ENCODE results near the gene NKX6-2.

NKX6-2 gene

DNA sequence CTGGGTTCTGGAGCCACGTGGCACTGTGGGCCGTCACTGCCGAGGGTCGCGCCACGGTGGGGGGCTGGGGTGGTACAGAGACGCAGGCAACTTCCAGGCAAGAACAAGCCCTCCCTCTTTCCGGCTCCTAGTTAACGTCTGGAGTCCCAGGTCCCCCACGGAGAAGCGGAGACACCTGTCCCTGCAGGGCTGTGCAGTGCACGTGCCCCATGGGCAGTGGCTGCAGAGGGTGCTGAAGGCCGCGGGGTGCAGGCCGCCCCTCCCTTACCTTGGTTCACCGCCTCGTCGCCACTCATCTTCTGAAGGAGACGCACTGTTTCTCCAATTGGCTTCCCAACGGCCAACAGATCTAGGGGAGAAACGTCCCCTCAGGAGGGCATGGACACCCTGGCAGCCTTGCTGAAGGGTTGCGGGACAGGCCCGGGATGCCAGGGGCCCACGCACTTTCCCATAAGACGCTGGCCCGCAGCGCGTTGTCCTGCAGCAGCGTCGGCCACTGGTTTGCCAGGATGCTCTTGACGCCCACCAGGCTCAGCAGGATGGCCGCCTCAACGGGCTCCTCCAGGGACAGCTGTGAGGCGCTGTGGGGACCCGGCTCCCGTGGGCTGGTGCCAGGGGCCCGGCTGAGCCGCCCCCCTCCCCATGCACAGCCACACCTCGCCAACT is 24.3 kb upstream of the NKX6-2 start:
- DNase-seq (ENCODE audit: low spot score): no peak
- H4K8ac ChIP-seq (ENCODE audit: low read depth, low read length): no peak overlapping the region
- peak overlapping the region; percentile 73 for H2BK12ac ChIP-seq (ENCODE audit: low read length)
- peak overlapping the region; percentile 81 for H3K18ac ChIP-seq (ENCODE audit: low read length)
- peaks cover 0 to 4% of the 10 kb centered on the region in 2 donors for H3K4me1 ChIP-seq (ENCODE audit: control insufficient read depth in 2 of 2, insufficient read depth in 1 of 2, low read depth in 1 of 2, low read length in 2 of 2)
- no peak overlapping the region for H2BK5ac ChIP-seq (ENCODE audit: low read length)
- no peak overlapping the region for H3K9ac ChIP-seq (ENCODE audit: low read depth, low read length, poor library complexity)
- no peaks in the 10 kb centered on the region for H3K36me3 ChIP-seq (replicated peaks in 1 of 2; ENCODE audit: control insufficient read depth in 2 of 2, insufficient read depth in 2 of 2, low read length in 2 of 2)
- H3K4me3 ChIP-seq (ENCODE audit: low read length in 2 of 2): peak overlapping the region in 1 of 2 donors; percentile 22
- WGBS, 2 donors (ENCODE audit: extremely low coverage in 2 of 2, insufficient read length in 2 of 2, insufficient replicate concordance in 1 of 2): no CpG with 5 or more reads among the region's 39 CpGs
- H2BK15ac ChIP-seq (ENCODE audit: low read length): peak overlapping the region; percentile 37
- H3K14ac ChIP-seq (ENCODE audit: low read length): no peak overlapping the region
- H3K4me2 ChIP-seq (ENCODE audit: insufficient read depth, low read length, poor library complexity, severe bottlenecking): no peak overlapping the region
- peaks cover 0 to 6% (median 0%) of the 10 kb centered on the region in 3 experiments for H3K27me3 ChIP-seq (ENCODE audit: control insufficient read depth in 3 of 3, insufficient read depth in 3 of 3, low read depth in 1 of 3, low read length in 3 of 3)
- H3K79me1 ChIP-seq (ENCODE audit: low read depth, low read length): peaks cover 3% of the 10 kb centered on the region
- no peak overlapping the region for H2AFZ ChIP-seq (ENCODE audit: low read length)
- H2AK5ac ChIP-seq (ENCODE audit: low read depth, low read length): peak overlapping the region; percentile 75
- H3K23ac ChIP-seq (ENCODE audit: low read depth, low read length, poor library complexity): peak overlapping the region; percentile 55
- no peak overlapping the region for H4K91ac ChIP-seq (ENCODE audit: low read depth, low read length, poor library complexity)
- no peak overlapping the region for H3K27ac ChIP-seq (replicated peaks; ENCODE audit: low read length)
- H3K9me3 ChIP-seq (replicated peaks in 1 of 2; ENCODE audit: control insufficient read depth in 2 of 2, insufficient read depth in 1 of 2, low read depth in 1 of 2, low read length in 2 of 2): no peaks in the 10 kb centered on the region
- H3K4ac ChIP-seq (ENCODE audit: low read length): no peak overlapping the region
- no peak overlapping the region for H2BK120ac ChIP-seq (ENCODE audit: low read depth, low read length)

DNA sequence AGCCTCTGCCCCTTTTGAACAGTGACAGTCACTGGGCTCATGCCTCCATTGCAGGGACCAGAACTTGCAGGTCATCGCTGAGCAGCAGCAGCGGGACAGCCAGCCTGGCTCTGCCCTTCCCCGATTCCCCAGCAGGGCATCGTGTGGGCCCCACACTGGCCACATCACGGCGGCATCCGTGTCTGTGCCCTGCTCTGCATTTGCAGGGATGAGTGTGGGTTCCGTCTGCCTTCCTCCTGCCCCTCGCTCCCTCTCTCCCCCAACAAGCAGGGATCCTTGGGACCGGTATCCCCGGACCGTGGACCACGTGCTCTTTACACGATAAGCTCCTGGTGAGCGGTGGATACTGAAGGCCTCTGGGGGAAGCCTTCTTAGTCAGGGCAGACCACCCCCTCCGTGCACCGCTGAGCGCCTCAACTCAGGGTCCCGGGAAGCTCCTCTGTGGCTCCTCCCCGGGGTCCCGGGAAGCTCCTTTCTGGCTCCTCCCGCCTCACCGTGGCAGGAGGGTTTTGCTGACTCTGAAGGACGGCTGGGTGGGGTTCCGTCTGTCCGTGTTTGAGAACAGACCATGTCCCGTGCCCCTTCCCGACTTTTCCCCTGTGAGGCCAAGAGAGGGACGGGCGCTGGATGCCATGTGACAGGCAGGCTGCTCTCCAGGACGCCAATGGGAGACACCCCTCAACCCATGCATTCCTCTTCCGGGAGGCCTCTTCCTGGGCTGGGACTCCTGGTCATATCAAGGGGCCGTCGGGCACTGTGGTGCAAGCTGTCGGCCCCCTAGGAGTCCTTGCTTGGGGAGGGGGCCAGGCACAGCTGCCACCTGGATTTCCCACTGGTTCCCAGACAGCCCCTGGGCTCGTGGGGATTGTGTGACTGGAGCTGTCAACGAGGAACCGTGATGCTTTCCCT is 23.5 kb upstream of the NKX6-2 start:
- no peak for DNase-seq (ENCODE audit: low spot score)
- Histone ChIP-seq H3K4me2 (ENCODE audit: insufficient read depth, low read length, poor library complexity, severe bottlenecking) (no peak overlapping the region), H2BK15ac (ENCODE audit: low read length) (peak overlapping the region; percentile 85), H3K18ac (ENCODE audit: low read length) (peak overlapping the region; percentile 81), H4K91ac (ENCODE audit: low read depth, low read length, poor library complexity) (no peak overlapping the region), H2AFZ (ENCODE audit: low read length) (no peak overlapping the region), H3K4me1 (ENCODE audit: control insufficient read depth in 2 of 2, insufficient read depth in 1 of 2, low read depth in 1 of 2, low read length in 2 of 2) (peaks cover 0 to 4% of the 10 kb centered on the region in 2 donors), H2BK12ac (ENCODE audit: low read length) (no peak overlapping the region), H2AK5ac (ENCODE audit: low read depth, low read length) (peak overlapping the region; percentile 63), H3K27me3 (ENCODE audit: control insufficient read depth in 3 of 3, insufficient read depth in 3 of 3, low read depth in 1 of 3, low read length in 3 of 3) (peaks cover 0 to 6% (median 0%) of the 10 kb centered on the region in 3 experiments), H2BK5ac (ENCODE audit: low read length) (peak overlapping the region; percentile 66), H3K9me3 (replicated peaks in 1 of 2; ENCODE audit: control insufficient read depth in 2 of 2, insufficient read depth in 1 of 2, low read depth in 1 of 2, low read length in 2 of 2) (no peaks in the 10 kb centered on the region), H2BK120ac (ENCODE audit: low read depth, low read length) (peak overlapping the region; percentile 81), H3K23ac (ENCODE audit: low read depth, low read length, poor library complexity) (peak overlapping the region; percentile 43), H3K9ac (ENCODE audit: low read depth, low read length, poor library complexity) (peak overlapping the region; percentile 72), H3K27ac (replicated peaks; ENCODE audit: low read length) (no peak overlapping the region), H3K4ac (ENCODE audit: low read length) (no peak overlapping the region), H3K36me3 (replicated peaks in 1 of 2; ENCODE audit: control insufficient read depth in 2 of 2, insufficient read depth in 2 of 2, low read length in 2 of 2) (no peaks in the 10 kb centered on the region), H3K79me1 (ENCODE audit: low read depth, low read length) (no peaks in the 10 kb centered on the region), H4K8ac (ENCODE audit: low read depth, low read length) (no peak overlapping the region), H3K4me3 (ENCODE audit: low read length in 2 of 2) (peak overlapping the region in 1 of 2 donors; percentile 22), H3K14ac (ENCODE audit: low read length) (no peak overlapping the region)
- WGBS, 2 donors (ENCODE audit: extremely low coverage in 2 of 2, insufficient read length in 2 of 2, insufficient replicate concordance in 1 of 2): no CpG with 5 or more reads among the region's 38 CpGs

DNA sequence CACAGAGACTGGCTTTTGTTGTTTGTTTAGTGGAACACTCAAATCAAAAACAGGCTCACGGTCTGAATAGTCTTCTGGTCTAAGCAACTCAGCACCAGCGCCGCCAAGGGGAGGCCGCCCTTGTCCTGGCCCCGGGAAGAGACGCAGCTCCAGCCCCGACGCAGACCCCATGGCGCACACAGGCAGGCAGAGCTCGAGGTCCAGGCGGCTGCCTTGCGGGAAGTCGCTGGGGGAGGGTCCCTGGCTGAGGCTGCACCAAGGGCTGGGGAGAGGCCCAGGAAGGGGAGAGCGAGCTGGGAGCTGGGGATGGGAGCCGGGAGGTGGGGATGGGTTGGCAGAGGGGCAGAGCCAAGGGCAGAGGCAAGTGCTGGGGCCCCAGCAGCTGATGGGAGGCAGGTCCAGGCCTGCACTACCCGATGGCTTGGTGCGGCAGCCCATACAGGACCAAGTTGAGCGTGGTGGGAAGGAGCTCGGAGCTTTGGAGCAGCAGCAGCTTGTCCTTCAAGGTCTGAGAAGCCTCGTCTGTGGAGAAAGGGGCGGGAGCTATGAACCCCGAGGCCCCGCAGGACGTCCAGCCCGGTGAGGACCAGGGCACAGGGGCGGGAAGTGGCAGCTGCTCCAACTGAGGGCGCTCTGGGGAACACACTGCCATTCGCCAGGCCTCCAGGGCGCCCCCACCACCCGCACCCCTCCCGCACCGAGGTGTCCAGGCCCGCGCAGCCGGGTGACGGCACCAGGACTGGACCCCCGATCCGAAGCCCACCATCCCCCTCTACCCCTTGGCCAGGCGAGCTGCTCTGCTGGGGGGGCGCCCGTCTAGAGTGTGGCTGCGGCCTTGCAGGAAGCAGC is 22.7 kb upstream of the NKX6-2 start:
- Histone ChIP-seq H3K4me3 (ENCODE audit: low read length in 2 of 2) (peak overlapping the region in 1 of 2 donors; percentile 44), H2BK12ac (ENCODE audit: low read length) (no peak overlapping the region), H3K27me3 (ENCODE audit: control insufficient read depth in 3 of 3, insufficient read depth in 3 of 3, low read depth in 1 of 3, low read length in 3 of 3) (peaks cover 0 to 6% (median 0%) of the 10 kb centered on the region in 3 experiments), H2AFZ (ENCODE audit: low read length) (peak overlapping the region; percentile 51), H3K9ac (ENCODE audit: low read depth, low read length, poor library complexity) (peak overlapping the region; percentile 72), H3K27ac (replicated peaks; ENCODE audit: low read length) (no peak overlapping the region), H4K91ac (ENCODE audit: low read depth, low read length, poor library complexity) (no peak overlapping the region), H3K23ac (ENCODE audit: low read depth, low read length, poor library complexity) (peak overlapping the region; percentile 43), H4K8ac (ENCODE audit: low read depth, low read length) (no peak overlapping the region), H2AK5ac (ENCODE audit: low read depth, low read length) (peak overlapping the region; percentile 63), H3K9me3 (replicated peaks in 1 of 2; ENCODE audit: control insufficient read depth in 2 of 2, insufficient read depth in 1 of 2, low read depth in 1 of 2, low read length in 2 of 2) (no peaks in the 10 kb centered on the region), H3K18ac (ENCODE audit: low read length) (peak overlapping the region; percentile 80), H3K79me1 (ENCODE audit: low read depth, low read length) (no peaks in the 10 kb centered on the region), H3K4me1 (ENCODE audit: control insufficient read depth in 2 of 2, insufficient read depth in 1 of 2, low read depth in 1 of 2, low read length in 2 of 2) (peaks cover 0 to 4% of the 10 kb centered on the region in 2 donors), H3K14ac (ENCODE audit: low read length) (peak overlapping the region; percentile 56), H3K4ac (ENCODE audit: low read length) (no peak overlapping the region), H2BK120ac (ENCODE audit: low read depth, low read length) (no peak overlapping the region), H2BK5ac (ENCODE audit: low read length) (peak overlapping the region; percentile 66), H3K4me2 (ENCODE audit: insufficient read depth, low read length, poor library complexity, severe bottlenecking) (no peak overlapping the region), H3K36me3 (replicated peaks in 1 of 2; ENCODE audit: control insufficient read depth in 2 of 2, insufficient read depth in 2 of 2, low read length in 2 of 2) (no peaks in the 10 kb centered on the region), H2BK15ac (ENCODE audit: low read length) (peak overlapping the region; percentile 85)
- no peak for DNase-seq (ENCODE audit: low spot score)
- no CpG with 5 or more reads among the region's 42 CpGs for WGBS, 2 donors (ENCODE audit: extremely low coverage in 2 of 2, insufficient read length in 2 of 2, insufficient replicate concordance in 1 of 2)

Measured in neuronal stem cell (in vitro differentiated cells).